ENCODE measurements around the gene ETS2. TPM values are rescaled to one million over a fixed set of nuclear protein-coding genes. Genes with fewer than 3 reads are reported as not detected.

ETS2 gene
- polyA plus RNA-seq, 1 donor from 2014 or later = 11.6 TPM

GRCh38 chr21:38841472-38841871, 35.7 kb downstream of the ETS2 start:
- Histone ChIP-seq H3K36me3 (ENCODE audit: insufficient read depth, low read length) (no peaks in the 10 kb centered on the region), H3K27me3 (ENCODE audit: insufficient read depth, low read depth, low read length) (no peaks in the 10 kb centered on the region), H4K20me1 (ENCODE audit: insufficient read depth) (no peaks in the 10 kb centered on the region), H3F3A (ENCODE audit: insufficient read depth, low read length, poor library complexity, severe bottlenecking) (no peaks in the 10 kb centered on the region), H3K4me2 (ENCODE audit: low read length) (no peak overlapping the region), H3K27ac (ENCODE audit: low read length) (no peak overlapping the region), H3K4me3 (ENCODE audit: low read length) (no peak overlapping the region), H3K79me2 (replicated peaks; ENCODE audit: insufficient read depth, low read length) (no peaks in the 10 kb centered on the region), H2AFZ (ENCODE audit: low read depth, low read length) (no peak overlapping the region), H3K9ac (ENCODE audit: low read length) (no peak overlapping the region), H3K9me3 (ENCODE audit: low read length) (no peaks in the 10 kb centered on the region), H3K9me2 (ENCODE audit: insufficient read depth, low read length) (no peaks in the 10 kb centered on the region)
- TF ChIP-seq POLR2AphosphoS5 (IDR thresholded peaks at IDR 0.05) = no peak
- TF ChIP-seq RAD21 (conservative IDR thresholded peaks at IDR 0.05) = no peak
- no peak for TF ChIP-seq CTCF (IDR thresholded peaks at IDR 0.05; ENCODE audit: poor library complexity, severe bottlenecking)
- no peak for TF ChIP-seq EZH2 (IDR thresholded peaks at IDR 0.05; ENCODE audit: borderline replicate concordance, insufficient read depth, low read length, poor library complexity, severe bottlenecking)
- TF ChIP-seq MXI1 (conservative IDR thresholded peaks at IDR 0.05; ENCODE audit: poor library complexity, severe bottlenecking) = no peak
- no peak for TF ChIP-seq TAF1 (IDR thresholded peaks at IDR 0.05; ENCODE audit: low read depth)
- TF ChIP-seq, protein P1, sequence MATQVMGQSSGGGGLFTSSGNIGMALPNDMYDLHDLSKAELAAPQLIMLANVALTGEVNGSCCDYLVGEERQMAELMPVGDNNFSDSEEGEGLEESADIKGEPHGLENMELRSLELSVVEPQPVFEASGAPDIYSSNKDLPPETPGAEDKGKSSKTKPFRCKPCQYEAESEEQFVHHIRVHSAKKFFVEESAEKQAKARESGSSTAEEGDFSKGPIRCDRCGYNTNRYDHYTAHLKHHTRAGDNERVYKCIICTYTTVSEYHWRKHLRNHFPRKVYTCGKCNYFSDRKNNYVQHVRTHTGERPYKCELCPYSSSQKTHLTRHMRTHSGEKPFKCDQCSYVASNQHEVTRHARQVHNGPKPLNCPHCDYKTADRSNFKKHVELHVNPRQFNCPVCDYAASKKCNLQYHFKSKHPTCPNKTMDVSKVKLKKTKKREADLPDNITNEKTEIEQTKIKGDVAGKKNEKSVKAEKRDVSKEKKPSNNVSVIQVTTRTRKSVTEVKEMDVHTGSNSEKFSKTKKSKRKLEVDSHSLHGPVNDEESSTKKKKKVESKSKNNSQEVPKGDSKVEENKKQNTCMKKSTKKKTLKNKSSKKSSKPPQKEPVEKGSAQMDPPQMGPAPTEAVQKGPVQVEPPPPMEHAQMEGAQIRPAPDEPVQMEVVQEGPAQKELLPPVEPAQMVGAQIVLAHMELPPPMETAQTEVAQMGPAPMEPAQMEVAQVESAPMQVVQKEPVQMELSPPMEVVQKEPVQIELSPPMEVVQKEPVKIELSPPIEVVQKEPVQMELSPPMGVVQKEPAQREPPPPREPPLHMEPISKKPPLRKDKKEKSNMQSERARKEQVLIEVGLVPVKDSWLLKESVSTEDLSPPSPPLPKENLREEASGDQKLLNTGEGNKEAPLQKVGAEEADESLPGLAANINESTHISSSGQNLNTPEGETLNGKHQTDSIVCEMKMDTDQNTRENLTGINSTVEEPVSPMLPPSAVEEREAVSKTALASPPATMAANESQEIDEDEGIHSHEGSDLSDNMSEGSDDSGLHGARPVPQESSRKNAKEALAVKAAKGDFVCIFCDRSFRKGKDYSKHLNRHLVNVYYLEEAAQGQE (IDR thresholded peaks at IDR 0.05; ENCODE audit: borderline replicate concordance) = no peak
- no peak for TF ChIP-seq EP300 (conservative IDR thresholded peaks at IDR 0.05; ENCODE audit: poor library complexity, severe bottlenecking)
- TF ChIP-seq SMC3 (conservative IDR thresholded peaks at IDR 0.05; ENCODE audit: poor library complexity) = no peak

DNA sequence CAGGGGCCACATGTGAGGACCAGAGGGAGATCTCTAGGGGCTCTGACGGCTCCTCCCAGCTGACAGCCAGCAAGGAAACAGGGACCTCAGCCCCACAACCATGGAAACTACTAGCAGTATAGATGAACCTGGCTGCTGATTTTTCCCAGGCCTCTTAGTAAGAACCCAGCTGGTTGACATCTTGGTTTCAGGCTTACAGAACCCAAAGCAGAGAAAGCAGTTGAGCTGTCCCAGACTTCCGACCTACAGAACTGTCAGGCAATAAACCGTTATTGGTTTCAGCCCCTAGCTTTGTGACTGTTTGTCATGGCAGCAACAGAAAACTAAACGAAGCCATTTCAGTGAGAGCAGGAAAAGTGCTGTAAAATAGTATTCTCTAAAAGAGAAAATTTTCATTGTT, 36.4 kb downstream of the ETS2 start:
- TF ChIP-seq SMC3 (conservative IDR thresholded peaks at IDR 0.05; ENCODE audit: poor library complexity) = no peak
- Histone ChIP-seq H3K27ac (ENCODE audit: low read length) (no peak overlapping the region), H3F3A (ENCODE audit: insufficient read depth, low read length, poor library complexity, severe bottlenecking) (no peaks in the 10 kb centered on the region), H3K79me2 (replicated peaks; ENCODE audit: insufficient read depth, low read length) (no peaks in the 10 kb centered on the region), H3K9ac (ENCODE audit: low read length) (no peak overlapping the region), H3K27me3 (ENCODE audit: insufficient read depth, low read depth, low read length) (no peaks in the 10 kb centered on the region), H3K9me3 (ENCODE audit: low read length) (no peaks in the 10 kb centered on the region), H3K9me2 (ENCODE audit: insufficient read depth, low read length) (no peaks in the 10 kb centered on the region), H3K4me3 (ENCODE audit: low read length) (no peak overlapping the region), H3K36me3 (ENCODE audit: insufficient read depth, low read length) (no peaks in the 10 kb centered on the region), H3K4me2 (ENCODE audit: low read length) (no peak overlapping the region), H2AFZ (ENCODE audit: low read depth, low read length) (no peak overlapping the region), H4K20me1 (ENCODE audit: insufficient read depth) (no peaks in the 10 kb centered on the region)

DNA sequence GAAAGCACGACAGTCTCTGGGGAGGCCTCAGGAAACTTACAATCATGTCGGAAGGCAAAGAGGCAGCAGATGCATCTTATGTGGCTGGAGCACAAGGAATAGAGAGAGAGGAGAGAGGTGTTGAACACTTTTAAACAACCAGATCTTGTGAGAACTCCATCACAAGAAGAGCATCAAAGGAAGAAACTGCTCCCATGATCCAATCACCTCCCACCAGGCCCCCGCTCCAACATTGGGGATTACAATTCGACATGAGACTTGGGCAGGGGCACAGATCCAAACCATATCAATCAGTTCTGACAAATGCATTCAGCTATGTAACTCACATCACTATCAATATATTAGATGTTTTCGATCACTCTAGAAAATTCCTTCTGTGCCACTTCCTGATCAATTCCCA, 37.6 kb downstream of the ETS2 start:
- no peak overlapping the region for H3K4me2 ChIP-seq (ENCODE audit: low read length)
- H3K27ac ChIP-seq (ENCODE audit: low read length) = no peak overlapping the region
- H3K9ac ChIP-seq (ENCODE audit: low read length) = no peak overlapping the region
- no peaks in the 10 kb centered on the region for H3K79me2 ChIP-seq (replicated peaks; ENCODE audit: insufficient read depth, low read length)
- H3F3A ChIP-seq (ENCODE audit: insufficient read depth, low read length, poor library complexity, severe bottlenecking) = no peaks in the 10 kb centered on the region
- no peaks in the 10 kb centered on the region for H3K36me3 ChIP-seq (ENCODE audit: insufficient read depth, low read length)
- H3K27me3 ChIP-seq (ENCODE audit: insufficient read depth, low read depth, low read length) = no peaks in the 10 kb centered on the region
- TF ChIP-seq, protein P1 (IDR thresholded peaks at IDR 0.05; ENCODE audit: borderline replicate concordance) = no peak
- TF ChIP-seq EP300 (conservative IDR thresholded peaks at IDR 0.05; ENCODE audit: poor library complexity, severe bottlenecking) = no peak
- no peak for TF ChIP-seq EZH2 (IDR thresholded peaks at IDR 0.05; ENCODE audit: borderline replicate concordance, insufficient read depth, low read length, poor library complexity, severe bottlenecking)
- TF ChIP-seq CTCF (IDR thresholded peaks at IDR 0.05; ENCODE audit: poor library complexity, severe bottlenecking) = no peak
- no peak for TF ChIP-seq RAD21 (conservative IDR thresholded peaks at IDR 0.05)
- no peak for TF ChIP-seq TAF1 (IDR thresholded peaks at IDR 0.05; ENCODE audit: low read depth)
- TF ChIP-seq SMC3 (conservative IDR thresholded peaks at IDR 0.05; ENCODE audit: poor library complexity) = no peak
- TF ChIP-seq POLR2AphosphoS5 (IDR thresholded peaks at IDR 0.05) = no peak
- no peak for TF ChIP-seq MXI1 (conservative IDR thresholded peaks at IDR 0.05; ENCODE audit: poor library complexity, severe bottlenecking)
- H3K4me3 ChIP-seq (ENCODE audit: low read length) = no peak overlapping the region
- no peak overlapping the region for H2AFZ ChIP-seq (ENCODE audit: low read depth, low read length)
- H3K9me3 ChIP-seq (ENCODE audit: low read length) = no peaks in the 10 kb centered on the region
- no peaks in the 10 kb centered on the region for H4K20me1 ChIP-seq (ENCODE audit: insufficient read depth)
- H3K9me2 ChIP-seq (ENCODE audit: insufficient read depth, low read length) = no peaks in the 10 kb centered on the region

Measured in neural cell (in vitro differentiated cells).